Uterus (tissue), 2 donors: ENCODE data around the gene PDE6H.

Source experiments
- POLR2A ChIP-seq, 2 donors: fragments of 450-650 bp; IDR thresholded peaks; one replicate each; pipeline ENCODE4 v1.6.1; 2016; ENCODE audit warnings: antibody characterized with exemption in 2 of 2, mild to moderate bottlenecking in 1 of 2, moderate library complexity in 1 of 2
- TF ChIP-seq, protein P1 (sequence below), 4 experiments: fragments of 200-600 bp in 2 of 4; fragments of 450-650 bp in 2 of 4; sonication (generic) in 2 of 4; IDR thresholded peaks; one replicate each; pipeline ENCODE4 v1.5.1; 2016 to 2019; ENCODE audit warnings: antibody characterized with exemption in 4 of 4, mild to moderate bottlenecking in 2 of 4, moderate library complexity in 1 of 4

DNA sequence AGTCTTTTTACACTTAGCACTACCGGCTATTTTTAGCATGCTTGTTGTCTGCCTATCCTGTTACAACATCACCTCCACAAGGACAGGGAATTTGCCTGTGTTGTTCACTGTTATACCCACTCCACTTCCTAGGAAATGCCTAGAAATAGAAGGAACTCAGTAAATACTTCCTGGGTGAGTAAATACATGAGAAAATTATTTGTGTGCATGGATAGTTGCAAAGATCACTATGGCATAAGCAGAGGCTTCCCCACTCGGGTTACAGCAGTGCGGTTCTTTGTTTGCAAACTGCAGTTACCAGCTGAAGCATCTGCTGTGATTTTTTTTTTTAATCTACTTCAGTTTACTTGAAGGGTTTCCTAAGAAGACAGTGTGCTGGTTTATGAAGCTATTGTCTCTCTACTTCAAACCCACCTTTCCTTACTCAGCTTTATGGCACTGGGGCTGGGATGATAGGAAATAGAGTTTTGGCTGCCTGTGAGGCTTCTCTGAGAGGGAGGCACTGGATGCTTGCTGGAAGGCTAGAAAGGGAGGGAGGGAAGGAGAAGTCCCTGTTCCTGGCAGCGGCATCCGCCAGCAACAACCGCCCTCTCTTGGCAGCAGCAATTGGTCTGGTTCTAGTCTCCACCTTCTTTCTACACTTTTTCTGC is 29.0 kb downstream of the PDE6H start:
- TF ChIP-seq, protein P1, sequence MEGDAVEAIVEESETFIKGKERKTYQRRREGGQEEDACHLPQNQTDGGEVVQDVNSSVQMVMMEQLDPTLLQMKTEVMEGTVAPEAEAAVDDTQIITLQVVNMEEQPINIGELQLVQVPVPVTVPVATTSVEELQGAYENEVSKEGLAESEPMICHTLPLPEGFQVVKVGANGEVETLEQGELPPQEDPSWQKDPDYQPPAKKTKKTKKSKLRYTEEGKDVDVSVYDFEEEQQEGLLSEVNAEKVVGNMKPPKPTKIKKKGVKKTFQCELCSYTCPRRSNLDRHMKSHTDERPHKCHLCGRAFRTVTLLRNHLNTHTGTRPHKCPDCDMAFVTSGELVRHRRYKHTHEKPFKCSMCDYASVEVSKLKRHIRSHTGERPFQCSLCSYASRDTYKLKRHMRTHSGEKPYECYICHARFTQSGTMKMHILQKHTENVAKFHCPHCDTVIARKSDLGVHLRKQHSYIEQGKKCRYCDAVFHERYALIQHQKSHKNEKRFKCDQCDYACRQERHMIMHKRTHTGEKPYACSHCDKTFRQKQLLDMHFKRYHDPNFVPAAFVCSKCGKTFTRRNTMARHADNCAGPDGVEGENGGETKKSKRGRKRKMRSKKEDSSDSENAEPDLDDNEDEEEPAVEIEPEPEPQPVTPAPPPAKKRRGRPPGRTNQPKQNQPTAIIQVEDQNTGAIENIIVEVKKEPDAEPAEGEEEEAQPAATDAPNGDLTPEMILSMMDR (IDR thresholded peaks at IDR 0.05) = peak in 1 of 4 experiments; percentile 25
- no peak for TF ChIP-seq POLR2A (IDR thresholded peaks at IDR 0.05)
